Measurements from ENCODE around the gene NDST1.

DNA sequence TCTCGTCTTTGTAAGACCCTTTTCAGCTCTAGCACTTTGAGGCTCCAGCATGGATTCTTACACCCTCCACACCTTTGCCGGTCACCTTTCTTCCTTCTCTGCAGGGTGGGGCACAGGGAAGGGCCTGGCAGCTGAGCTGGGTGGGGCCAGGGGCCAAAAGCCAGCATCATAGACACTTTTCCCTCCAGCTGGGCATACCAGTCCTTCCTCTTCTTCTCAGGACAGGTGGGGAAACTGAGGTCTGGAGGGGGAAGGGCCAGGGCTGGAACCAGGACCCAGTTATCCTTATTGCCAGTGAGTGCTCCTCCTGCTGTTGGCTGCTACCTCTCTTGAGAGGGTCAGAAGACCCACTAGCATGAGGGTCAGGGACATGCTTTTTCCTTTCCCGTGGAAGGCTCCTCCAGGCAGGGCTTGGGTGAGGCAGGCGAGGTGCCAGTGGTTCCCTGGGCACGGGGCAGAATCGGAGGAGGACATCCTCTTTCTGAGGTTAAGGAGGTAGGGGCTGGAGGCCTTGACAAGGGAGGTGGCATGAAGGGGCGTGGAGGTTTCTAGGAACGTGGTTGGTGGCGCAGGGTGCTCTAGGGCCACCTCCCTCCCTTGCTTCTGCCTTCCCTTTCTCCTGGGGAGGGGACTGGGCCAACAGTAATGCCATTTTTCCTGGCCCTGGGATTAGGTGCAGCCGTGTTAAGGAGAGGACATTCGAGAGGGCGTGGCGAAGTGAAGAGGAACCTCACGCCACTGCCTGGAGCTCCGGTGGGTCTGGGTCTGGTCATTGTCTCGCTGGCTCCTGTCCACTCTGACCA is at the start of gene NDST1:
- no peak for TF ChIP-seq TOX (CRISPR knock-in tag; IDR thresholded peaks at IDR 0.05; ENCODE audit: borderline replicate concordance)
- TF ChIP-seq, protein P1, sequence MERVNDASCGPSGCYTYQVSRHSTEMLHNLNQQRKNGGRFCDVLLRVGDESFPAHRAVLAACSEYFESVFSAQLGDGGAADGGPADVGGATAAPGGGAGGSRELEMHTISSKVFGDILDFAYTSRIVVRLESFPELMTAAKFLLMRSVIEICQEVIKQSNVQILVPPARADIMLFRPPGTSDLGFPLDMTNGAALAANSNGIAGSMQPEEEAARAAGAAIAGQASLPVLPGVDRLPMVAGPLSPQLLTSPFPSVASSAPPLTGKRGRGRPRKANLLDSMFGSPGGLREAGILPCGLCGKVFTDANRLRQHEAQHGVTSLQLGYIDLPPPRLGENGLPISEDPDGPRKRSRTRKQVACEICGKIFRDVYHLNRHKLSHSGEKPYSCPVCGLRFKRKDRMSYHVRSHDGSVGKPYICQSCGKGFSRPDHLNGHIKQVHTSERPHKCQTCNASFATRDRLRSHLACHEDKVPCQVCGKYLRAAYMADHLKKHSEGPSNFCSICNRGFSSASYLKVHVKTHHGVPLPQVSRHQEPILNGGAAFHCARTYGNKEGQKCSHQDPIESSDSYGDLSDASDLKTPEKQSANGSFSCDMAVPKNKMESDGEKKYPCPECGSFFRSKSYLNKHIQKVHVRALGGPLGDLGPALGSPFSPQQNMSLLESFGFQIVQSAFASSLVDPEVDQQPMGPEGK (CRISPR knock-in tag; IDR thresholded peaks at IDR 0.05; ENCODE audit: borderline replicate concordance), result no peak

Measured in SK-N-SH treated with all-trans-retinoic acid at 6 μM for 48 hours (cell line).